ENCODE results near the gene SGF29.

DNA sequence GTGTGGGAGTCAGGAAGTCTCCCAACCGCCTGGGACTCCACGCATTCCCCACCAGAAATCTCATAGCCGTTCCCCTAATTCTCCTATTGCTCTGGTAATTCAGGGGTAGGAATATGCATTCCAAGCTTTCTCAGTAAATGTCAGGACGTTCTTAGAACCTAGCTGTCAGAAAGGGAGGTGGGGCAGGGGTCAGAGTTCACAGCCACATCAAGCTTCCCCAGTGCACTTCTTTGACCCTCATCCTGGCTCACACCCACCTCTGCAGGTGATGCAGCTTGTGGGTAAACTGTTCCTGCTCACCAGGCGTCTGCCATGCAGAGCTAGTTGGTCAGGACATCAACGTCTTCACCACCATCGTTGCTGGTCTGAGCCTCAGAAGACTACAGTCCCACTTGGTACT lies 33.0 kb upstream of the SGF29 start:
- no peak for TF ChIP-seq TAF1 (IDR thresholded peaks at IDR 0.05; ENCODE audit: borderline replicate concordance, insufficient read depth, low read length)
- TF ChIP-seq, protein P1, sequence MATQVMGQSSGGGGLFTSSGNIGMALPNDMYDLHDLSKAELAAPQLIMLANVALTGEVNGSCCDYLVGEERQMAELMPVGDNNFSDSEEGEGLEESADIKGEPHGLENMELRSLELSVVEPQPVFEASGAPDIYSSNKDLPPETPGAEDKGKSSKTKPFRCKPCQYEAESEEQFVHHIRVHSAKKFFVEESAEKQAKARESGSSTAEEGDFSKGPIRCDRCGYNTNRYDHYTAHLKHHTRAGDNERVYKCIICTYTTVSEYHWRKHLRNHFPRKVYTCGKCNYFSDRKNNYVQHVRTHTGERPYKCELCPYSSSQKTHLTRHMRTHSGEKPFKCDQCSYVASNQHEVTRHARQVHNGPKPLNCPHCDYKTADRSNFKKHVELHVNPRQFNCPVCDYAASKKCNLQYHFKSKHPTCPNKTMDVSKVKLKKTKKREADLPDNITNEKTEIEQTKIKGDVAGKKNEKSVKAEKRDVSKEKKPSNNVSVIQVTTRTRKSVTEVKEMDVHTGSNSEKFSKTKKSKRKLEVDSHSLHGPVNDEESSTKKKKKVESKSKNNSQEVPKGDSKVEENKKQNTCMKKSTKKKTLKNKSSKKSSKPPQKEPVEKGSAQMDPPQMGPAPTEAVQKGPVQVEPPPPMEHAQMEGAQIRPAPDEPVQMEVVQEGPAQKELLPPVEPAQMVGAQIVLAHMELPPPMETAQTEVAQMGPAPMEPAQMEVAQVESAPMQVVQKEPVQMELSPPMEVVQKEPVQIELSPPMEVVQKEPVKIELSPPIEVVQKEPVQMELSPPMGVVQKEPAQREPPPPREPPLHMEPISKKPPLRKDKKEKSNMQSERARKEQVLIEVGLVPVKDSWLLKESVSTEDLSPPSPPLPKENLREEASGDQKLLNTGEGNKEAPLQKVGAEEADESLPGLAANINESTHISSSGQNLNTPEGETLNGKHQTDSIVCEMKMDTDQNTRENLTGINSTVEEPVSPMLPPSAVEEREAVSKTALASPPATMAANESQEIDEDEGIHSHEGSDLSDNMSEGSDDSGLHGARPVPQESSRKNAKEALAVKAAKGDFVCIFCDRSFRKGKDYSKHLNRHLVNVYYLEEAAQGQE (IDR thresholded peaks at IDR 0.05; ENCODE audit: insufficient read depth in 1 of 2, low read depth in 2 of 2, low read length in 2 of 2) = no peak
- TF ChIP-seq SIN3A (IDR thresholded peaks at IDR 0.05; ENCODE audit: borderline replicate concordance, insufficient read depth, low read length) = no peak
